T-helper 1 cell treated with Interleukin-12 subunit alpha and Interleukin-12 subunit beta and Interleukin-4 antibody, amounts not matched to agents 30 μg/mL and 1 μg/mL, for 36 hours (primary cell): ENCODE measurements around the gene DNAJC1.

Source experiments
- H3K27ac Mint-ChIP-seq: one replicate; pipeline ENCODE4 v1.8.0; 2021; ENCODE audit warnings: mild to moderate bottlenecking, mixed read lengths
- H3K27me3 Mint-ChIP-seq: one replicate; pipeline ENCODE4 v1.8.0; 2021; ENCODE audit warnings: low read depth, mixed read lengths
- H3K36me3 Mint-ChIP-seq: one replicate; pipeline ENCODE4 v1.8.0; 2021; ENCODE audit warnings: low read depth, mixed read lengths
- H3K4me1 Mint-ChIP-seq: one replicate; pipeline ENCODE4 v1.8.0; 2021; ENCODE audit warnings: low read depth, mixed read lengths
- H3K4me3 Mint-ChIP-seq: one replicate; pipeline ENCODE4 v1.8.0; 2021; ENCODE audit warnings: mild to moderate bottlenecking, moderate library complexity, mixed read lengths
- H3K9me3 Mint-ChIP-seq: one replicate; pipeline ENCODE4 v1.8.0; 2021; ENCODE audit warnings: mixed read lengths

DNAJC1 gene

DNA sequence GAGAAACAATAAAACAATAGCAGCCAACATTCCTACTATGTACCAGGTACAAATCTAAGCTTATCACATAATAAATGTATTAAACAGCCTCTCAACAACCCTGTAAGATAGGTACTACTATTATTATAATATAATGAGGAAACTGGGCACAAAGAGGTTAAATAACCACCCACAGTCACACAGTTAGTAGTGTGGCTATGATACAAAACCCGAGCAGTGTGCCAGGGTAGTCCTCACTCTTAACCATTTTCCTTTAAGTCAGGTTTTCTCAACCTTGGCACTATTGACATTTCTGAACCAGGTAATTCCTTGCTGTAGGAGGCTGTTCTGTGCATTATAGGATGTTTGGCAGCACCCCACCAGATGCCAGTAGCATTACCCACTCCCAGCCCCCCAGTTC lies 48.8 kb downstream of the DNAJC1 start:
- H3K9me3 Mint-ChIP-seq, result no peaks in the 10 kb centered on the region
- H3K27me3 Mint-ChIP-seq, result no peaks in the 10 kb centered on the region
- H3K36me3 Mint-ChIP-seq, result no peaks in the 10 kb centered on the region
- no peaks in the 10 kb centered on the region for H3K4me1 Mint-ChIP-seq
- no peak overlapping the region for H3K27ac Mint-ChIP-seq
- H3K4me3 Mint-ChIP-seq, result no peak overlapping the region

DNA sequence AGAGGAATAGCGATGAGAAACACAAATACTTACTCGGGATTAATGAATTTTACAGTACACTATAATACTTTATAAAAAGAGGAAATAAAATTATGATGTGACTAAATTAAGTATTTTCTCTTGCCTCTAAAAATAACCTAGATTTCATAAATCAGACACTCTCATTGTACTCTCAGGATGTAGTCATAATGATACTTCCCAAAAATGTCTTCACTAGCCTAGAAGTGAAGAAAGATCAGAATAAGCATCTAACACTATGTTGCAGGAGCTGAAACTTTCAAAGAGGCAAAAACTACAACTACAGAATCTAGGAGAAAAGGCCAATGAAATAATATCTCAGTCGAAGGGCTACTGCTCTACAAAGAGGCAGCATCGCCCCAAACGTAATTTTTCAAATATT lies 49.4 kb downstream of the DNAJC1 start:
- no peak overlapping the region for H3K27ac Mint-ChIP-seq
- no peaks in the 10 kb centered on the region for H3K4me1 Mint-ChIP-seq
- H3K4me3 Mint-ChIP-seq, result no peak overlapping the region
- no peaks in the 10 kb centered on the region for H3K9me3 Mint-ChIP-seq
- no peaks in the 10 kb centered on the region for H3K36me3 Mint-ChIP-seq
- no peaks in the 10 kb centered on the region for H3K27me3 Mint-ChIP-seq

DNA sequence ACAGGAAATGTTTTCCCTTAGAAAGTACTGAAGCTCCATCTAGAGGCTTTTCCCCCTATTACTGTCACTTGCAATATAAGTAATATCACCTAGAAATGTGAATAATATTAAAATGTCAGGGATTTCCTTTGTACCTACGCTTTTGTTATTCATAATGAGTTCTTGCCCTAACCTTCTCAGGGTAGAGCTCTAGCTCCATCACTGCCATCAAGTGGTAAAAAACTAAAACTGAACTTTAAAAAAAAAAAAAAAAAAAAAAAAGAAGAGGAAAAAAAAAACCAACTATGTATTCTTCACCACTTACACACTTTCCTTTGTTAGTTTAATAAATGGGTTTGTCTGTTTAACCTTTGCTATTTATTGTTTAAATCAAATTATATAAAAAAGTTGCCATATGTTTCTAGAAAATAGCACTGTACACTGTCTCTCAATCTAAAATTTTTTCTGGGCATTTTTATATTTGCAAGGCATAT lies 49.9 kb downstream of the DNAJC1 start:
- Mint-ChIP-seq H3K4me3 (no peak overlapping the region), H3K27me3 (no peaks in the 10 kb centered on the region), H3K4me1 (no peaks in the 10 kb centered on the region), H3K9me3 (no peaks in the 10 kb centered on the region), H3K27ac (no peak overlapping the region), H3K36me3 (no peaks in the 10 kb centered on the region)

DNA sequence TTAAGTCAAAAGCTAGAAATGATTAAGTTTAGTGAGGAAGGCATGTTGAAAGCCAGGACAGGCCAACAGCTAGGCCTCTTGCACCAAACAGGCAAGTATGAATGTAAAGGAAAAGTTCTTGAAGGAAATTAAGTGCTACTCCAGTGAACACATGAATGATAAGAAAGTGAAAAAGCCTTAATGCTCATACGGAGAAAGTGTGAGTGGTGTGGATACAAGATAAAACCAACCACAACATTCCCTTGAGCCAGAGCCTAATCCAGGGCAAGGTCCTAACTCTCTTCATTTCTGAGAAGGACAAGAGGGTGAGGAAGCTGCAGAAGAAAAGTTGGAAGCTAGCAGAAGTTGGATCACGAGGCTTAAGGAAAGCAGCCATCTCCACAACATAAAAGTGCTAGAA lies 53.0 kb downstream of the DNAJC1 start:
- Mint-ChIP-seq H3K4me1 (no peaks in the 10 kb centered on the region), H3K36me3 (no peaks in the 10 kb centered on the region), H3K4me3 (no peak overlapping the region), H3K27me3 (no peaks in the 10 kb centered on the region), H3K9me3 (no peaks in the 10 kb centered on the region), H3K27ac (no peak overlapping the region)

DNA sequence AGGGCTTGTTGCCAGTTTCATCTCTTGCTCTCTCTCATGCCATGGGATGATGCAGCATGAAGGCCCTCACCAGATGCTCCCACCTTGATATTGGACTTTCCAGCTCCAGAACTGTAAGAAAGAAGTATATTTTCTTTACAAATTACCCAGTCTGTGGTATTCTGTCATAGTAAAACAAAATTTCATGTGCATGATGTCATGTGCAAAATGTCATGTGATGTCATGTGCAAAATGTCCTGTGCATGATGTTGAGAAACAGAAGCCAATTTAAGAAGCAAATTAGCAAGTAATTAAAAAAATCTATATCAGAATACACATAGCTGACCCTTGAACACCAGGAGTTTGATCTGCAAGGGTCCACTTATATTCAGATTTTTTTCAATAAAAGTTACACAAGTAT lies 56.6 kb downstream of the DNAJC1 start:
- H3K36me3 Mint-ChIP-seq, result no peaks in the 10 kb centered on the region
- H3K27ac Mint-ChIP-seq, result no peak overlapping the region
- H3K4me1 Mint-ChIP-seq, result no peaks in the 10 kb centered on the region
- H3K4me3 Mint-ChIP-seq, result no peak overlapping the region
- H3K9me3 Mint-ChIP-seq, result no peaks in the 10 kb centered on the region
- H3K27me3 Mint-ChIP-seq, result no peaks in the 10 kb centered on the region

DNA sequence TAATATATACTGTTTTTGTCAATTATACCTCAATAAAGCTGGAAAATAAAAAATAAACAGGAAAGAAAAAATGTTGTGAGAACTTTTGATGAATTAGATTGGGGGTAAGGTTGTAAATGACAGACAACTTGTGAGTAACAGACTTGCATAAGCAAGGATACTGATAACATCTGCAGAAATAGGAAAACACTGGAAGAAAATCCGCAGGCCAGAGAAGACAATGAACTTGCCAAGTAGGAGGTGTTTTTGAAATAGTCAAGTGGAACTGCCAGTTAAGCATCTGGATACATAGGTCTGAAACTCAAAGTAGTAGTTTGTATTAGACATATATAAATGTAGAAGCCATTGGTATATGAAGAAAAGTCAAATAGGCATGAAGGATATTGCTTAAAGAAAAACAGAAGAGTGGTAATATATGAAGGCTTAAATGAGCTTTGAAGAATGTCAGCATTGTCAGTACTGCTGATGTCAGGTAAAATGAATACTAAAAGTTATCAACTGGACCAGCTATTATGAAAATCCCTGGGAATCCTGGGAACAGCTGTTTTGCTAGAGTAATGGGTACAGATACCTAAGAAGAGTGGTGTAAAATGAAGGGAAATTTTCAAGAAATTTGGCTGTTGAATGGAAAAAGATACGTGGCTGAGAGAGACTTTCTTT lies 58.7 kb downstream of the DNAJC1 start:
- H3K4me3 Mint-ChIP-seq, result no peak overlapping the region
- no peaks in the 10 kb centered on the region for H3K36me3 Mint-ChIP-seq
- no peaks in the 10 kb centered on the region for H3K27me3 Mint-ChIP-seq
- H3K4me1 Mint-ChIP-seq, result no peaks in the 10 kb centered on the region
- H3K9me3 Mint-ChIP-seq, result no peaks in the 10 kb centered on the region
- H3K27ac Mint-ChIP-seq, result no peak overlapping the region

DNA sequence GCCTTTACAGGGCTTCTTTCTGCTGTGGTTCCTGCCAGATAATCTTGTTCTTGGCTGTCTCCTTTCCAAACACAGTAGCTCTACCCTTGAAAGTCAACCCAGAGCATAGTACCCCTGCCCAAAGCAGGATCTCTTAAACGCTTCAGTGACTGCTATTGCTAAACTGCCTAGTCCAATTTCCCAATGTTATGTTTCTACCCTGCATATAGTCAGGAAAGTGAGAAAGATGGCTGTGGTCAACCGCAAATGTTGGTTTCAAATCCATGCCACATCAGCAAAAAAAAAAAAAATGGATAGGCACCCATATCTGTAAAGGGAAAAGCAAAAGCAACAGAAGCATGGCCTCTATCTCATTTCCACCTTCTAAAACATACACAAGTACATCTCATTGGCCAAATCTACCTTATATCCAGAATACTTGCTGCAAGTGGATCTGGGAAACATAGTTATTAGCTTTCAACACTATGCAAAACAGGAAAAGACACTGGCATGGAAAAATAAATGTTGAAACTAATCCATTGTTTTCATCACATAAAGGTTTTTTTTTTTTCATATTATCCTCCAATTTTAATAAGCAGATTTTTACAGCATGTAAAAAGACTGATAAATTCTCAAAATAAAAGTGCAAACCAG lies 59.8 kb downstream of the DNAJC1 start:
- Mint-ChIP-seq H3K4me3 (no peak overlapping the region), H3K36me3 (no peaks in the 10 kb centered on the region), H3K27me3 (no peaks in the 10 kb centered on the region), H3K4me1 (no peaks in the 10 kb centered on the region), H3K27ac (no peak overlapping the region), H3K9me3 (no peaks in the 10 kb centered on the region)

DNA sequence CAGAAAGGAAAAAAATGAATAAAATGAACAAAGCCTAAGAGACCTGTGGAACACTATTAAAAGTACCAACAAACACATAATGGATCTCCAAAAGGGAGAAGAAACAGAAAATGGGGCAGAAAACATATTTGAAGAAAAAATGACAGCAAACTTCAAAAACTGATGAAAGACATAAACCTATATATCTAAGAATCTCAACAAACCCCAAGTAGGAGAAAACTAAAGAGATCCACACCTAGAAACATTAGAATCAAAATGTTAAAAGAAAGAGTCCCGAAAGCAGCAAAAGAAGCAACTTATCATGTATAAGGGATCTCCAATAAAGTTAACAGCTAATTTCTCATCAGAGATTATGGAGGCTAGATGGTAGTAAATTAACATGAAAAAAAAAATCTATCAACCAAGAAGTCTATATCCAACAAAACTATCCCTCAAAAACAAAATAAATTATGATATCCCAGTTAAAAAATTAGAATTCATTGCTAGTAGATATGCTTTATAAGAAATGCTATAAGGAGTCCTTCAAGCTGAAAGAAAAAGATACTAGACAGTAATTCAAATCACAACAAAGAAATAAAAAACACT lies 68.0 kb downstream of the DNAJC1 start:
- Mint-ChIP-seq H3K9me3 (peaks cover 18% of the 10 kb centered on the region), H3K36me3 (peaks cover 14% of the 10 kb centered on the region), H3K4me3 (no peak overlapping the region), H3K27me3 (no peaks in the 10 kb centered on the region), H3K4me1 (peaks cover 5% of the 10 kb centered on the region), H3K27ac (no peak overlapping the region)

DNA sequence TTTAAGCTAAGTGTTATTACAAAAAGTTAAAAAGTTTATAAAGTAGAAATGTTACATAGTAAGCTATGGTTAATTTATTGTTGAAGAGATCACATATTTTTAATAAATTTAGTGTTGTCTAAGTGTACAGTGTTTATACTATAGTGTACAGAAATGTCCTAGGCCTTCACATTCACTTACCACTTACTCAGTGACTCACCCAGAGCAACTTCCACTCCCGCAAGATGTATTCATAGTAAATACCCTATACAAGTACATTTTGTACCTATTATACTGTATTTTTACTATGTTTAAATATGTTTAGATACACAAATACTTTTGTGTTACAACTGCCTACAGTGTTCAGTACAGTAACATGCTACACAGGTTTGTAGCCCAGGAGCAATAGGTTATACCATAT lies 69.2 kb downstream of the DNAJC1 start:
- H3K36me3 Mint-ChIP-seq, result peaks cover 14% of the 10 kb centered on the region
- peaks cover 18% of the 10 kb centered on the region for H3K9me3 Mint-ChIP-seq
- peaks cover 5% of the 10 kb centered on the region for H3K4me1 Mint-ChIP-seq
- no peak overlapping the region for H3K4me3 Mint-ChIP-seq
- no peak overlapping the region for H3K27ac Mint-ChIP-seq
- H3K27me3 Mint-ChIP-seq, result no peaks in the 10 kb centered on the region

DNA sequence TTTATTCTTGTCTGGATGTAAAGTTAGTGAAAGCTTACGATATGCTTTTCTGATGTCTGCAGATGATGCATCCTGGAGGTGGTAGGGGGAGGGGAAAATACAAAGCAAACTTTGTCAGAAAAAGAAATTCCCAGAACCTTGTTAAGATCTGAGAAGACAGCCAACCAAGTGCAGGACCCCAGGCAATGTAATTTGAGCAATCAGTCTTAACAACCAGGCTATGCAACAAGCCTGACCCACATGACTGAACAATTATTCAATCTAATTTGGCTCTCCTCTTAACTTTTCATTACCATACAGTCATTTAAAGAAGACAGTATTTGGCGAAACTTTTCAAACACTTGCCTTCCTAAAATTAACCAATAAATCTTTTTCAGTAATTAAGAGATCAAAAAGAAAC lies 74.5 kb downstream of the DNAJC1 start:
- no peak overlapping the region for H3K4me3 Mint-ChIP-seq
- no peak overlapping the region for H3K27ac Mint-ChIP-seq
- H3K27me3 Mint-ChIP-seq, result no peaks in the 10 kb centered on the region
- no peaks in the 10 kb centered on the region for H3K9me3 Mint-ChIP-seq
- H3K36me3 Mint-ChIP-seq, result no peaks in the 10 kb centered on the region
- H3K4me1 Mint-ChIP-seq, result peaks cover 4% of the 10 kb centered on the region

DNA sequence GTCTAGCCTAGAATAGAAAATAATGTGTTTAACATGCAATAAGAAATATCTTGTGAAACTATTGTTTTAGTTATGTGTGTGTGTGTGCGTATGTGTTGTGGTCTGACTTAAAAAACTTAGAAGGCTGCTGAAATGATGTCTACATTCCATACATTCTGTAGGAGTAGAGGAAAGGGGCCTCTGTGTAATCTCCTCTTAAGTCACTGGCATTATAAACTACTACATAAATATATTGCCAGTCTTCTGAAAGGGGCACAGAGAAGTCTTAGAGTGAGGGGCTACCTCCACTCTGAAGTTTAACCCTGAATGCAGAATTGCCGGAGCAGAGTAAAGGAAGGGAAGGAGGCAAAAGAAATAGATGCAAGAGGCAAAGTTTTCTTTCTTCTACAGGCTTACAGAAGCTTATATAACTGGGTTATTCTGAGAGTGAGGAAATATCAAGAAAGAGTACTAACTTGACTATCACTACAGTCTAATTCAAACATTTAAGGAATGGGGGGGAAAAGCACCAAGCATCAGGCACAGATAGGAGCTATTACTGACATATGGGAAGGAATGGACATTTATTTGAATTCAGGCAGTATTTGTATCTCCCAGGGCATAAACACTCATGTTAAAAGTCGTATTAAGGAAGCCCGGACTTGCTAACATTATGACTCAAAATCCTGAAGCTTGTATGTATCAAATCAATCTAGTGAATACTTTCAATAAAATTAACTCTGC lies 75.7 kb downstream of the DNAJC1 start:
- Mint-ChIP-seq H3K27me3 (no peaks in the 10 kb centered on the region), H3K4me1 (peaks cover 4% of the 10 kb centered on the region), H3K4me3 (no peak overlapping the region), H3K9me3 (no peaks in the 10 kb centered on the region), H3K27ac (no peak overlapping the region), H3K36me3 (no peaks in the 10 kb centered on the region)

DNA sequence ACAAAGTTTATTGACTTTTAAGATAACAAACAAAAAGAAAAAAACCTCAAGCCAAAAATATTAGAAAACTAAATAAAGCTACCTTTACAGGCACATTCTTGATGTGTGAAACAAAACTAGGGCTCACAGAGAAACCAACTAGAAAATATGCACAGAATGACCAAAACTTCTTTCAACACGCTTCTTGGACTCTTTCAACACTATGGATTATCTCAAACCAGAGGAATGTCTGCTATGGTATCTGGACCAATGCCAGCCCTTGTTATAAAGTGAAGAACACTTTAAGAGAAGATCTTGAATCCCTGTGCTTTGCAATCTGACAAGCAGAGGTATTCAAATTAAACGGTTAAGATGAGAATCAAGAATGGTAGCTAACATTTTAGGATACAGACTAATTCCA lies 76.6 kb downstream of the DNAJC1 start:
- H3K9me3 Mint-ChIP-seq, result no peaks in the 10 kb centered on the region
- no peaks in the 10 kb centered on the region for H3K36me3 Mint-ChIP-seq
- no peaks in the 10 kb centered on the region for H3K27me3 Mint-ChIP-seq
- no peak overlapping the region for H3K4me3 Mint-ChIP-seq
- H3K4me1 Mint-ChIP-seq, result peaks cover 4% of the 10 kb centered on the region
- no peak overlapping the region for H3K27ac Mint-ChIP-seq

DNA sequence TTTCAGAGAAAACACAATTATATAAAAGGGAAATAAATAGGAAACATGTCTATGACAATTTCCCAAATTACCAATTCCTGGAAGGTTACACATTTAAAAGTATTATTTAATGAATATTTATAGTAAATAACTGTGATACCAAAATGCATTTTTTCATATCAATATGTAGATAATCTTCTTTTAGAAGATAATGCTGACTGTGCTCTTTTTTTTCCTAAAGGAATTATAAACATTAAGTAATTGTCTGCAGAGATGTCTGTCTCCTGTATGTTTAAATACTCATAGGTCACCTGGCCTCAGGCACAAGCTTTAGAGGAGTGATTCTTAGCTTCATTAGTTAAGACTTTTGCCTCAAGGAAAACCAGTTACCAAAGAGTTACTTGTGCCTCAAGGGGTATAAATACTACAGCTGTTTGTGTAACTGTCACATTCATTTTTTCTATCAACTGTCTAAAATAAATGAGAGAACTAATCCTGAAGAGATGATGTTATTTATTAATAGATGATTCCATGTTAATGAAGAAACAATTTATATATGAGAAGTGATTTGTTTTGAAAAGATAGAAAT lies 77.1 kb downstream of the DNAJC1 start:
- Mint-ChIP-seq H3K4me1 (no peaks in the 10 kb centered on the region), H3K27ac (no peak overlapping the region), H3K9me3 (no peaks in the 10 kb centered on the region)

DNA sequence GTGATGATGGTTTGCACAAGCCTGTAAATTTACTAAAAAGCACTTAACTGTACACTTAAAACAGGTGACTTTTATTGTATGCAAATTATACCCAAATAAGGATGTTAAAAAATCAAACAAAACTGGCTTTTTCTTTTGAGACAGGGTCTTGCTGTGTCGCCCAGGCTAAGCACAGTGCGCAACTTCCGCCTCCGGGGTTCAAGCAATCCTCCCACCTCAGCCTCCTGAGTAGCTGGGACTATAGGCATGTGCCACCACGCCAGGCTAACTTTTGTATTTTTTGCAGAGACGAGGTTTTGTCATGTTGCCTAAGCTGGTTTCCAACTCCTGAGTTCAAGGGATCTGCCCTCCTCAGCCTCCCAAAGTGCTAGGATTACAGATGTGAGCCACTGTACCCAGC lies 77.7 kb downstream of the DNAJC1 start:
- Mint-ChIP-seq H3K36me3 (no peaks in the 10 kb centered on the region), H3K9me3 (no peaks in the 10 kb centered on the region), H3K27me3 (no peaks in the 10 kb centered on the region), H3K4me1 (no peaks in the 10 kb centered on the region), H3K27ac (no peak overlapping the region), H3K4me3 (no peak overlapping the region)

More for the DNA sequence above, 77.1 kb downstream of the DNAJC1 start:
- H3K36me3 Mint-ChIP-seq, result no peaks in the 10 kb centered on the region
- H3K27me3 Mint-ChIP-seq, result no peaks in the 10 kb centered on the region
- H3K4me3 Mint-ChIP-seq, result no peak overlapping the region
